Gastroesophageal sphincter (tissue), 3 donors: ENCODE results near the gene PPP6C.

ENCODE experiments used
- CTCF ChIP-seq, 4 experiments: fragments of 200-600 bp in 2 of 4; fragments of 450-650 bp in 2 of 4; sonication (generic) in 1 of 4; IDR thresholded peaks; one replicate each; pipeline ENCODE4 v1.5.1; 2017 to 2019; ENCODE audit warnings: antibody characterized with exemption in 4 of 4, mild to moderate bottlenecking in 2 of 4, moderate library complexity in 2 of 4
- POLR2A ChIP-seq, 2 donors: fragments of 450-650 bp; IDR thresholded peaks; one replicate each; pipeline ENCODE4 v1.6.1; 2017; ENCODE audit warnings: antibody characterized with exemption in 2 of 2, mild to moderate bottlenecking in 2 of 2, moderate library complexity in 1 of 2

GRCh38 chr9:125180876-125181275 lies 8.7 kb downstream of the PPP6C start:
- TF ChIP-seq CTCF (IDR thresholded peaks at IDR 0.05): no peak
- no peak for TF ChIP-seq POLR2A (IDR thresholded peaks at IDR 0.05)
